ENCODE measurements around the gene CLPX.
"Not testable (repeated sequence)": the region's sequence is repeated elsewhere in the genome, so short reads cannot be mapped to it uniquely, and the experiment has no call there.

CLPX gene

DNA sequence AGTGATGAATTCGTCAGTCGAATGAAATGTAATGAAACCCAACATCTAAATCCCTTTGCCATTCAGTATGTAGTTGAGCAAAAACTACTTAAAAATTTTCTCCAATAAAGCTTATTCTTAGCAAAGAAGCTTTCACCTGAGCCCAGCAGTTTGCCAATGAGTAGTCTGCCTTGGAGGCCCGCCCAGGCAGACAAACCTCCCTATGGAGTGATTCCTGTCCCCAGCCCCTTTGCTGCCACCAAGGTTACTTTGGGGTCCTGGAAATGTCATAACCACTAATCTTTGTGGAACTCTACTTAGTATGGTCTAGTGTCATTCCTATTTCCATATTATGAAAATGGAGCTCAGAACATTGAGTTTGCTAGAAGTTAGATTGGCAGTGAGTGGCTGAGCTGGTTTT lies 82.2 kb downstream of the CLPX start:
- peaks cover 16% of the 10 kb centered on the region; the same call in 1 of the 2 replicates for H3K36me3 ChIP-seq (ENCODE audit: insufficient read depth, low read length)
- H3K27me3 ChIP-seq (ENCODE audit: insufficient read depth, low read length): no peaks in the 10 kb centered on the region
- no peak overlapping the region for H2AFZ ChIP-seq (ENCODE audit: low read length, unreplicated experiment)
- no peak overlapping the region for H3K27ac ChIP-seq (ENCODE audit: low read depth, low read length)
- no peaks in the 10 kb centered on the region for H3K79me2 ChIP-seq (ENCODE audit: control insufficient read depth, insufficient read depth, low read length, unreplicated experiment)
- H3K4me1 ChIP-seq (ENCODE audit: control insufficient read depth, insufficient read depth, low read length, unreplicated experiment): no peaks in the 10 kb centered on the region
- H3K4me3 ChIP-seq (ENCODE audit: low read depth, low read length): no peak overlapping the region

- Histone ChIP-seq H3K4me1 (ENCODE audit: control insufficient read depth, insufficient read depth, low read length, unreplicated experiment) (no peaks in the 10 kb centered on the region), H3K36me3 (ENCODE audit: insufficient read depth, low read length) (peaks cover 16% of the 10 kb centered on the region; the same call in 1 of the 2 replicates), H2AFZ (ENCODE audit: low read length, unreplicated experiment) (no peak overlapping the region), H3K27me3 (ENCODE audit: insufficient read depth, low read length) (no peaks in the 10 kb centered on the region), H3K79me2 (ENCODE audit: control insufficient read depth, insufficient read depth, low read length, unreplicated experiment) (no peaks in the 10 kb centered on the region), H3K27ac (ENCODE audit: low read depth, low read length) (no peak overlapping the region), H3K4me3 (ENCODE audit: low read depth, low read length) (no peak overlapping the region)
These were observed 83.0 kb downstream of the CLPX start for GRCh38 chr15:65101891-65102708.

DNA sequence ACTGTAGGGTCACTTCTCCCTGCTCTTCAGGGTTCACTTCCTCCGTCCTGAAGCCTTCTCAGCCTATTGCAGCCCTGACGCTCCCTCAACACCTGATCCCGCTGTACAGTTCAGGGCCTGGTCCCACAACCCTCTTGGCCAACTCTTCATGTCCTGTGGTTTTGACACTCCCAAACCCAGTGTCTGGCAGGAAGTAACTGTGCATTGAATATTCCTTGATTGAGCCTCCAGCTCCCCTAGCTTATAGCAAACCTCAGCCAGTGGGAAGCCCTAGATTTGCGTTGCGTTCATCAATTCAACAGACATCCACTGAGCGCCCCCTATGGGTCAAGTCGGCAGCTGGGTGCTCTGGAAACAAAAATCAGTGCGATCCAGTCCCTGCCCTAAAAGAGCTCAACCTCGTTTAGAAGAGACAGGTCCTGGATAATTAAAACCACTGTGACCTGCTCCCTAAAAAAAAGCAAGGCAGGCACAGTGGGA lies 83.7 kb downstream of the CLPX start:
- no peaks in the 10 kb centered on the region for H3K4me1 ChIP-seq (ENCODE audit: control insufficient read depth, insufficient read depth, low read length, unreplicated experiment)
- H3K27ac ChIP-seq (ENCODE audit: low read depth, low read length): no peak overlapping the region
- no peak overlapping the region for H2AFZ ChIP-seq (ENCODE audit: low read length, unreplicated experiment)
- no peak overlapping the region for H3K4me3 ChIP-seq (ENCODE audit: low read depth, low read length)
- H3K79me2 ChIP-seq (ENCODE audit: control insufficient read depth, insufficient read depth, low read length, unreplicated experiment): no peaks in the 10 kb centered on the region
- no peaks in the 10 kb centered on the region for H3K27me3 ChIP-seq (ENCODE audit: insufficient read depth, low read length)
- H3K36me3 ChIP-seq (ENCODE audit: insufficient read depth, low read length): peaks cover 16% of the 10 kb centered on the region; the same call in 1 of the 2 replicates

DNA sequence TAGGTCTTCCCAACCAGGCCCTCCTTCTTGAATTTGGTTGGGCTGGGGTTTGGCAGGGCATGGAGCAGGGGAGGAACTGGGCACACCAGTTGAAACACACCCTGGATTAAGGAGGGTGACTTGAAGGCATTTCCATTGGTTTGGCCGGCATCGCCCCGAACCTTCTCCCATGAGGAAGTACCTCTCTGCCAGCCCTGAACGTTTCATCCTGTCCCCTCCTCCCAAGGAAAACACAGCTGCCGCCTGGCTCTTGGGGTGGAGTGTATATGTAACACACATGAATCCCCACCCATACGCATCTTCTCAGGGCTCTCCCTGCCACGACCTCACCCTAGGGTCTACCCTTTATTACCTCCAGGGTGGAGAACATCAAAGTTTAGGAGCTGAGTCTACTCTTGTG lies 84.7 kb downstream of the CLPX start:
- no peaks in the 10 kb centered on the region for H3K4me1 ChIP-seq (ENCODE audit: control insufficient read depth, insufficient read depth, low read length, unreplicated experiment)
- no peak overlapping the region for H3K27ac ChIP-seq (ENCODE audit: low read depth, low read length)
- no peaks in the 10 kb centered on the region for H3K79me2 ChIP-seq (ENCODE audit: control insufficient read depth, insufficient read depth, low read length, unreplicated experiment)
- no peaks in the 10 kb centered on the region for H3K27me3 ChIP-seq (ENCODE audit: insufficient read depth, low read length)
- H3K36me3 ChIP-seq (ENCODE audit: insufficient read depth, low read length): peaks cover 16% of the 10 kb centered on the region; the same call in 1 of the 2 replicates
- no peak overlapping the region for H3K4me3 ChIP-seq (ENCODE audit: low read depth, low read length)
- no peak overlapping the region for H2AFZ ChIP-seq (ENCODE audit: low read length, unreplicated experiment)

DNA sequence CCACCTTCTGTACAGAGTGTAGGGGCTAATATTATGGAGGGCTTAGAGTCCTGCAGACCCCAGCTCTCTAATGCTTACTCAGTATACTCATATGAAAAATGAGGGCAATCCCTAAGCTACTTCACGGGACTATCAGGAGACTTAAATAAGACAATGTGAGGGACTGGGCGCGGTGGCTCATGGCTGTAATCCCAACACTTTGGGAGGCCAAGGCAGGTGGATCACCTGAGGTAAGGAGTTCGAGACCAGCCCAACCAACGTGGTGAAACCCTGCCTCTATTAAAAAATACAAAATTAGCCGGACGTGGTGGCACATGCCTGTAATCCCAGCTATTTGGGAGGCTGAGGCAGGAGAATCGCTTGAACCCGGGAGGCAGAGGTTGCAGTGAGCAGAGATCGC lies 85.3 kb downstream of the CLPX start:
- peaks cover 16% of the 10 kb centered on the region; the same call in 1 of the 2 replicates for H3K36me3 ChIP-seq (ENCODE audit: insufficient read depth, low read length)
- H3K79me2 ChIP-seq (ENCODE audit: control insufficient read depth, insufficient read depth, low read length, unreplicated experiment): not testable (repeated sequence)

GRCh38 chr15:65099336-65099735 lies 85.8 kb downstream of the CLPX start:
- H3K36me3 ChIP-seq (ENCODE audit: insufficient read depth, low read length): peaks cover 16% of the 10 kb centered on the region; the same call in 1 of the 2 replicates
- H3K4me1 ChIP-seq (ENCODE audit: control insufficient read depth, insufficient read depth, low read length, unreplicated experiment): no peaks in the 10 kb centered on the region
- H3K4me3 ChIP-seq (ENCODE audit: low read depth, low read length): no peak overlapping the region
- H2AFZ ChIP-seq (ENCODE audit: low read length, unreplicated experiment): no peak overlapping the region
- H3K79me2 ChIP-seq (ENCODE audit: control insufficient read depth, insufficient read depth, low read length, unreplicated experiment): no peaks in the 10 kb centered on the region
- no peak overlapping the region for H3K27ac ChIP-seq (ENCODE audit: low read depth, low read length)
- H3K27me3 ChIP-seq (ENCODE audit: insufficient read depth, low read length): no peaks in the 10 kb centered on the region

More for the DNA sequence above, 85.3 kb downstream of the CLPX start:
- H3K4me1 ChIP-seq (ENCODE audit: control insufficient read depth, insufficient read depth, low read length, unreplicated experiment); H3K4me3 ChIP-seq (ENCODE audit: low read depth, low read length); H3K27ac ChIP-seq (ENCODE audit: low read depth, low read length); H3K27me3 ChIP-seq (ENCODE audit: insufficient read depth, low read length); H2AFZ ChIP-seq (ENCODE audit: low read length, unreplicated experiment): not testable (repeated sequence)
